ENCODE measurements around the gene SHISA9. TPM values are rescaled to one million over a fixed set of nuclear protein-coding genes. Genes with fewer than 3 reads are reported as not detected.

The SHISA9 gene
- total RNA-seq, 1 donor from 2014 or later = 3.0 TPM

DNA sequence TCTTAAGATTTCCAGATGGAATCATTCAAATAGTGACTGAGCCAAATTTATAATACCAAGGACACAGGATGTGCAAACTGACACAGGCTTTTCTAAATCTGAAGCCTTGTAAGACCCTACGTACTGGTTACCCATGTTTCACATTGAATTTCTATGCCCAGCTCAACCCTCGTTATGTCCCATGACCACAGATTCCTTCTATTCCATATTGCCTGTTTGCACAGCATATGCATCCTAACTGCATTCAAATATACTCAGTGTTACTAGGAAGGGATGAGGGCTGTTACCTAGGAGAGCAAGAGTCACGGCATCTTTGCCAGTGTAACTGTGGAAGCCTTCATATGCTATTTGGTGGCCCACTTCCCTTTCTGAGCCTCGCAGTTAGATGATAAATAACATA, 305.2 kb downstream of the SHISA9 start:
- H3K4me1 Mint-ChIP-seq (ENCODE audit: low read depth) = no peaks in the 10 kb centered on the region
- no peaks in the 10 kb centered on the region for H3K27me3 Mint-ChIP-seq
- H3K27ac Mint-ChIP-seq = no peak overlapping the region
- DNase-seq (ENCODE audit: low spot score, unreplicated experiment) = no peak
- no peaks in the 10 kb centered on the region for H3K36me3 Mint-ChIP-seq (ENCODE audit: insufficient read depth)
- no peaks in the 10 kb centered on the region for H3K9me3 Mint-ChIP-seq (ENCODE audit: low read depth)
- TF ChIP-seq CTCF (IDR thresholded peaks at IDR 0.05; ENCODE audit: unreplicated experiment) = no peak
- no peak overlapping the region for H3K4me3 Mint-ChIP-seq (ENCODE audit: low read depth)

GRCh38 chr16:13207151-13207550, 305.8 kb downstream of the SHISA9 start:
- Mint-ChIP-seq H3K4me1 (ENCODE audit: low read depth) (no peaks in the 10 kb centered on the region), H3K9me3 (ENCODE audit: low read depth) (no peaks in the 10 kb centered on the region), H3K4me3 (ENCODE audit: low read depth) (no peak overlapping the region), H3K27ac (no peak overlapping the region), H3K27me3 (no peaks in the 10 kb centered on the region), H3K36me3 (ENCODE audit: insufficient read depth) (no peaks in the 10 kb centered on the region)
- TF ChIP-seq CTCF (IDR thresholded peaks at IDR 0.05; ENCODE audit: unreplicated experiment) = no peak
- no peak for DNase-seq (ENCODE audit: low spot score, unreplicated experiment)

DNA sequence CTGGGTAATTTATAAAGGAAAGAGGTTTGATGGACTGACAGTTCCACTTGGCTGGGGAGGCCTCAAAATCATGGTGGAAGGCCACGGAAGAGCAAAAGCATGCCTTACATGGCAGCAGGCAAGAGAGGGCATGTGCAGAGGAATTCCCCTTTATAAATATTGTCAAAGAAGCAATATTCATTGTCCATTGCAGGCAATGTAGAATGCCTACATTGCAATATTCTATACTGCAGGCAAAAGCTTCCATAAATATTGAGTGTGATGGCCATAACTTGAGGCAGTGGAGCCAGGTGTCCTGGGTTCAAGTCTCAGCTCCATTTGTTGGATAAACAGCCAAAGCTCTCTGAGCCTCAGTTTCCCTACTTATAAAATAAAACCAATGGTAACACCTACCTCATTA, 322.3 kb downstream of the SHISA9 start:
- TF ChIP-seq CTCF (IDR thresholded peaks at IDR 0.05; ENCODE audit: unreplicated experiment) = no peak
- no peaks in the 10 kb centered on the region for H3K36me3 Mint-ChIP-seq (ENCODE audit: insufficient read depth)
- no peak overlapping the region for H3K27ac Mint-ChIP-seq
- H3K4me1 Mint-ChIP-seq (ENCODE audit: low read depth) = no peaks in the 10 kb centered on the region
- no peaks in the 10 kb centered on the region for H3K27me3 Mint-ChIP-seq
- H3K4me3 Mint-ChIP-seq (ENCODE audit: low read depth) = no peak overlapping the region
- DNase-seq (ENCODE audit: low spot score, unreplicated experiment) = no peak
- no peaks in the 10 kb centered on the region for H3K9me3 Mint-ChIP-seq (ENCODE audit: low read depth)

- Mint-ChIP-seq H3K27me3 (no peaks in the 10 kb centered on the region), H3K9me3 (ENCODE audit: low read depth) (no peaks in the 10 kb centered on the region), H3K27ac (no peak overlapping the region), H3K36me3 (ENCODE audit: insufficient read depth) (no peaks in the 10 kb centered on the region), H3K4me3 (ENCODE audit: low read depth) (no peak overlapping the region), H3K4me1 (ENCODE audit: low read depth) (peaks cover 5% of the 10 kb centered on the region)
- TF ChIP-seq CTCF (IDR thresholded peaks at IDR 0.05; ENCODE audit: unreplicated experiment) = no peak
- no peak for DNase-seq (ENCODE audit: low spot score, unreplicated experiment)
Observed at GRCh38 chr16:13229039-13229438, 327.6 kb downstream of the SHISA9 start.

GRCh38 chr16:13231365-13231764, 330.0 kb downstream of the SHISA9 start:
- no peaks in the 10 kb centered on the region for H3K27me3 Mint-ChIP-seq
- TF ChIP-seq CTCF (IDR thresholded peaks at IDR 0.05; ENCODE audit: unreplicated experiment) = no peak
- no peak overlapping the region for H3K4me3 Mint-ChIP-seq (ENCODE audit: low read depth)
- peaks cover 5% of the 10 kb centered on the region for H3K4me1 Mint-ChIP-seq (ENCODE audit: low read depth)
- H3K9me3 Mint-ChIP-seq (ENCODE audit: low read depth) = peaks cover 3% of the 10 kb centered on the region
- no peak overlapping the region for H3K27ac Mint-ChIP-seq
- DNase-seq (ENCODE audit: low spot score, unreplicated experiment) = no peak
- H3K36me3 Mint-ChIP-seq (ENCODE audit: insufficient read depth) = no peaks in the 10 kb centered on the region

All from progenitor cell of endocrine pancreas (in vitro differentiated cells).